Colon (tissue), 2 donors: ENCODE measurements around the gene CSRP1.

Experiments used
- FAIRE-seq: peaks from 2 replicates; lab custom pipeline; 2012; peaks lifted over from hg19 to GRCh38; lab: Jason Lieb, UNC
- donor health status: control.
- donor health status: control.

The CSRP1 gene

GRCh38 chr1:201513498-201514243 is 6.7 kb upstream of the CSRP1 start:
- no peak for FAIRE-seq

GRCh38 chr1:201511941-201512539 is 5.1 kb upstream of the CSRP1 start:
- FAIRE-seq, result no peak

GRCh38 chr1:201511396-201511940 is 4.5 kb upstream of the CSRP1 start:
- no peak for FAIRE-seq

GRCh38 chr1:201510734-201511133 is 3.8 kb upstream of the CSRP1 start:
- no peak for FAIRE-seq

GRCh38 chr1:201509601-201510374 is 2.9 kb upstream of the CSRP1 start:
- no peak for FAIRE-seq

GRCh38 chr1:201508809-201509208 is 1.9 kb upstream of the CSRP1 start:
- no peak for FAIRE-seq

GRCh38 chr1:201507360-201507675 is 395 bp upstream of the CSRP1 start:
- FAIRE-seq, result no peak

- FAIRE-seq, result no peak
Measured at GRCh38 chr1:201506092-201506491, 831 bp downstream of the CSRP1 start.

- no peak for FAIRE-seq
Measured at GRCh38 chr1:201505503-201505890, 1.4 kb downstream of the CSRP1 start.

- FAIRE-seq, result no peak
Measured at GRCh38 chr1:201504799-201505502, 2.0 kb downstream of the CSRP1 start.

GRCh38 chr1:201504179-201504631 is 2.7 kb downstream of the CSRP1 start:
- FAIRE-seq, result no peak

- no peak for FAIRE-seq
Measured at GRCh38 chr1:201503397-201504176, 3.3 kb downstream of the CSRP1 start.

GRCh38 chr1:201502511-201502857 is 4.4 kb downstream of the CSRP1 start:
- no peak for FAIRE-seq

- FAIRE-seq, result no peak
Measured at GRCh38 chr1:201501812-201502510, 5.0 kb downstream of the CSRP1 start.

GRCh38 chr1:201501144-201501543 is 5.8 kb downstream of the CSRP1 start:
- no peak for FAIRE-seq

- no peak for FAIRE-seq
Measured at GRCh38 chr1:201500670-201501120, 6.2 kb downstream of the CSRP1 start.

GRCh38 chr1:201499795-201500669 is 6.9 kb downstream of the CSRP1 start:
- no peak for FAIRE-seq

- no peak for FAIRE-seq
Measured at GRCh38 chr1:201499191-201499590, 7.7 kb downstream of the CSRP1 start.

- FAIRE-seq, result no peak
Measured at GRCh38 chr1:201498621-201499020, 8.3 kb downstream of the CSRP1 start.
